K562 (cell line): ENCODE data around the gene CIART. TPM values are rescaled to one million over a fixed set of nuclear protein-coding genes. Genes with fewer than 3 reads are reported as not detected.
A peak's percentile ranks its signal among the peaks of the same experiment; 100 is the strongest.

ENCODE experiments used
- CREB3L1 ChIP-seq: fragments of 450-650 bp; IDR thresholded peaks from 2 replicates; pipeline ENCODE4 v1.6.1; 2014; ENCODE audit warnings: low read depth, mild to moderate bottlenecking, moderate library complexity, borderline replicate concordance
- GABPA ChIP-seq: fragments of 200-800 bp; sonication (Bioruptor generic); conservative IDR thresholded peaks from 2 replicates; pipeline ENCODE4 v1.6.1; 2016; ENCODE audit warnings: low read depth, missing genetic modification characterization, missing compliant biosample characterization
- GATAD2A ChIP-seq: fragments of 450-650 bp; IDR thresholded peaks from 2 replicates; pipeline ENCODE4 v1.6.1; 2017
- HNRNPLL ChIP-seq: fragments of 200-400 bp; formaldehyde crosslinking; IDR thresholded peaks from 2 replicates; pipeline ENCODE4 v1.6.1; 2017; ENCODE audit warnings: low read length, low read depth, mild to moderate bottlenecking; ENCODE audit not compliant: poor library complexity, severe bottlenecking
- JUND ChIP-seq, 2 experiments: IDR thresholded peaks; 2 replicates in 1 of 2; 3 replicates in 1 of 2; pipeline ENCODE4 v1.6.1; 2011; ENCODE audit warnings: borderline replicate concordance in 2 of 2, low read depth in 2 of 2, low read length in 2 of 2, improper control_type of control experiment in 1 of 2, missing biosample characterization in 1 of 2, missing genetic modification characterization in 1 of 2, missing genetic modification reagents in 1 of 2
- MCM3 ChIP-seq: fragments of 450-650 bp; IDR thresholded peaks from 2 replicates; pipeline ENCODE4 v1.6.1; 2016
- PHB2 ChIP-seq: fragments of 450-650 bp; IDR thresholded peaks from 2 replicates; pipeline ENCODE4 v1.6.1; 2017; ENCODE audit warnings: low read depth
- PHF20 ChIP-seq: fragments of 450-650 bp; IDR thresholded peaks from 2 replicates; pipeline ENCODE4 v1.6.1; 2018; ENCODE audit not compliant: partially characterized antibody
- PHTF2 ChIP-seq: fragments of 250-450 bp; sonication (Bioruptor Pico); IDR thresholded peaks from 2 replicates; pipeline ENCODE4 v1.5.0; 2021; ENCODE audit warnings: mild to moderate bottlenecking
- POLR2G ChIP-seq: fragments of 200-400 bp; formaldehyde crosslinking; IDR thresholded peaks from 2 replicates; pipeline ENCODE4 v1.6.1; 2017; ENCODE audit warnings: low read depth, mild to moderate bottlenecking, antibody characterized with exemption, low read length, moderate library complexity
- RBM25 ChIP-seq: fragments of 200-400 bp; formaldehyde crosslinking; IDR thresholded peaks from 2 replicates; pipeline ENCODE4 v1.6.1; 2018; ENCODE audit warnings: low read length, low read depth, moderate library complexity; ENCODE audit not compliant: severe bottlenecking
- SNIP1 ChIP-seq: fragments of 450-650 bp; IDR thresholded peaks from 2 replicates; pipeline ENCODE4 v1.7.1; 2017; ENCODE audit warnings: low read depth, mild to moderate bottlenecking
- TAF7 ChIP-seq: fragments of 450-650 bp; IDR thresholded peaks from 2 replicates; pipeline ENCODE4 v1.6.1; 2016; ENCODE audit warnings: missing genetic modification characterization, missing compliant biosample characterization
- XRCC5 ChIP-seq: fragments of 200-400 bp; formaldehyde crosslinking; IDR thresholded peaks from 2 replicates; pipeline ENCODE4 v1.6.1; 2017; ENCODE audit warnings: low read depth, mild to moderate bottlenecking, low read length
- ZNF23 ChIP-seq: fragments of 250-450 bp; sonication (Bioruptor Pico); IDR thresholded peaks from 2 replicates; pipeline ENCODE4 v1.4.0; 2020; ENCODE audit warnings: mild to moderate bottlenecking
- ZNF282 ChIP-seq: sonication (generic); formaldehyde crosslinking; IDR thresholded peaks from 2 replicates; pipeline ENCODE4 v1.8.1; 2023; ENCODE audit warnings: missing genetic modification reagents
- ZNF3 ChIP-seq: fragments of 250-450 bp; sonication (Bioruptor Pico); IDR thresholded peaks from 2 replicates; pipeline ENCODE4 v1.5.0; 2021; ENCODE audit warnings: mild to moderate bottlenecking, moderate library complexity
- ZNF316 ChIP-seq: fragments of 450-650 bp; IDR thresholded peaks from 2 replicates; pipeline ENCODE4 v1.6.1; 2016
- ZNF445 ChIP-seq: fragments of 250-450 bp; sonication (Bioruptor Pico); IDR thresholded peaks from 2 replicates; pipeline ENCODE4 v1.4.0; 2020; ENCODE audit warnings: low read depth, mild to moderate bottlenecking, moderate library complexity
- polyA plus RNA-seq, 8 experiments: library from polyadenylated mRNA; depleted of rRNA in 4 of 8; stranded (reverse) in 5 of 8; unstranded in 3 of 8; fragments of >200 nt; fragmentation: Nextera tagmentation in 2 of 8; fragmentation: Illumina TruSeq in 1 of 8; extraction: Ambion mirVana in 2 of 8; extraction: Trizol in 1 of 8; gene quantifications; 2 replicates each; pipeline versions ENCODE4 v1.2.1 to v1.2.3, GENCODE V29; 2011 to 2014; ENCODE audit warnings: inconsistent platforms in 1 of 8, missing spikeins in 1 of 8
- total RNA-seq, 7 experiments: library from RNA; depleted of rRNA in 6 of 7; stranded (reverse); fragments of >200 nt in 6 of 7; fragmentation: Illumina TruSeq in 2 of 7; extraction: Trizol in 2 of 7; gene quantifications; 2 replicates each; pipeline versions ENCODE4 v1.2.1 to v1.2.3, GENCODE V29; 2011 to 2021; ENCODE audit warnings: low replicate concordance in 1 of 7
- TF ChIP-seq, protein P1 (sequence below): fragments of 450-650 bp; IDR thresholded peaks from 2 replicates; pipeline ENCODE4 v1.6.1; 2017; ENCODE audit warnings: antibody characterized with exemption
- TF ChIP-seq, protein P2 (sequence below): fragments of 450-650 bp; formaldehyde crosslinking; IDR thresholded peaks from 2 replicates; pipeline ENCODE4 v1.4.0; 2020; ENCODE audit warnings: mild to moderate bottlenecking
- TF ChIP-seq, protein P3 (sequence below): fragments of 250-450 bp; sonication (Bioruptor Pico); IDR thresholded peaks from 2 replicates; pipeline ENCODE4 v1.5.0; 2022; ENCODE audit warnings: mild to moderate bottlenecking

The CIART gene
- total and polyA plus RNA-seq, 9 of the 15 experiments (the other 6 are each of a cell fraction or from before 2014, with no cell fraction given), result 0.07 to 0.35 (median 0.19) TPM; not detected in 2

DNA sequence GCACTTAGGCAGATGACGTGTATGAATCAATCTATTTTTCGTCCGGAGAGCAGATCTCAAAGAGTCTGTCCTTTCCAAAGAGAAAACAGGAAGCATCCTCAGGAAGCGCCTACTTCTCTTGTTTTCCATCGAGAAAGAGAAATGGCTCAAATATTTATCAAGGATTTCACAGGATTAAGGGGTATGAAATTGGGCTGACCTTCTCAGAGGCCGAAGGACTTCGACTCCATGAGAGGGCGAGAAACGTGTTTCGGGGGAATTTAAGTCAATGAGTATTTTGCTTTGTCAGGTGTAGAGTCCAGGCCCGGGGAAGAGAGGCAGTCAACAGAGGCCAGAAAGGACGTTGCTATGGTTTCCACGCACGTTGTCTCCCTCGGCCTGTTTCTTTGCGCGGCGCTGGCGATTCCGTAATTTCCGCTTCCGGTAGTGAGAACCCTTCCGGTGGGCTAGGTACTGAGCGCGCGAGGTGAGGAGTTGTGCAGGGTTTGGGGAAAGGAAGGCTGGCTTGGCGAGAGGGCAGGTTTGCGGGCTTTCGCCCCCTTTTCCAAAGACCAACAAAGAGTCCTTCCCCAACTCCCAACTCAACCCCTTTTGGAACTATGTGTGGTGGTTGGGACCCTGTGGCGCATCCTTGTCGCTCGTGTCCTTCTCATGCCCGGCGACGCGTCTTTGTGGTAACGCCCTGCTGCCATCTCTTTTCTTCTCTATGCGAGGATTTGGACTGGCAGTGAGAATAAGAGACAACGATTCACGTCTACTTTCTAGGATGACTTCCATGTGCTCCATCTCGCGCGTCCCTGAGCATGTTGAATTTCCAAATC, 11.3 kb downstream of the CIART start, which contains the start of gene MRPS21 (continued):
- TF ChIP-seq JUND (IDR thresholded peaks at IDR 0.05; ENCODE audit: borderline replicate concordance, low read depth, low read length) (peak; percentile 69), JUND (tag; IDR thresholded peaks at IDR 0.05; ENCODE audit: borderline replicate concordance, low read depth, low read length) (no peak; the same call in 1 of the 3 replicates), TAF7 (tag) (no peak; the same call in 1 of the 2 replicates), PHB2 (no peak), POLR2G (peak; percentile 86), CREB3L1 (peak; percentile 42; the same call in 1 of the 2 replicates), HNRNPLL (peak; percentile 95), ZNF23 (CRISPR knock-in tag) (no peak), PHTF2 (no peak), XRCC5 (no peak), PHF20 (peak; percentile 93), ZNF282 (CRISPR knock-in tag) (no peak), ZNF445 (CRISPR knock-in tag) (no peak), SNIP1 (no peak), MCM3 (no peak), ZNF3 (CRISPR knock-in tag) (no peak), GABPA (tag) (peak; percentile 99), GATAD2A (no peak), RBM25 (no peak), ZNF316 (peak; percentile 92)
- TF ChIP-seq, protein P1, sequence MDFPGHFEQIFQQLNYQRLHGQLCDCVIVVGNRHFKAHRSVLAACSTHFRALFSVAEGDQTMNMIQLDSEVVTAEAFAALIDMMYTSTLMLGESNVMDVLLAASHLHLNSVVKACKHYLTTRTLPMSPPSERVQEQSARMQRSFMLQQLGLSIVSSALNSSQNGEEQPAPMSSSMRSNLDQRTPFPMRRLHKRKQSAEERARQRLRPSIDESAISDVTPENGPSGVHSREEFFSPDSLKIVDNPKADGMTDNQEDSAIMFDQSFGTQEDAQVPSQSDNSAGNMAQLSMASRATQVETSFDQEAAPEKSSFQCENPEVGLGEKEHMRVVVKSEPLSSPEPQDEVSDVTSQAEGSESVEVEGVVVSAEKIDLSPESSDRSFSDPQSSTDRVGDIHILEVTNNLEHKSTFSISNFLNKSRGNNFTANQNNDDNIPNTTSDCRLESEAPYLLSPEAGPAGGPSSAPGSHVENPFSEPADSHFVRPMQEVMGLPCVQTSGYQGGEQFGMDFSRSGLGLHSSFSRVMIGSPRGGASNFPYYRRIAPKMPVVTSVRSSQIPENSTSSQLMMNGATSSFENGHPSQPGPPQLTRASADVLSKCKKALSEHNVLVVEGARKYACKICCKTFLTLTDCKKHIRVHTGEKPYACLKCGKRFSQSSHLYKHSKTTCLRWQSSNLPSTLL, result no peak
- TF ChIP-seq, protein P2, sequence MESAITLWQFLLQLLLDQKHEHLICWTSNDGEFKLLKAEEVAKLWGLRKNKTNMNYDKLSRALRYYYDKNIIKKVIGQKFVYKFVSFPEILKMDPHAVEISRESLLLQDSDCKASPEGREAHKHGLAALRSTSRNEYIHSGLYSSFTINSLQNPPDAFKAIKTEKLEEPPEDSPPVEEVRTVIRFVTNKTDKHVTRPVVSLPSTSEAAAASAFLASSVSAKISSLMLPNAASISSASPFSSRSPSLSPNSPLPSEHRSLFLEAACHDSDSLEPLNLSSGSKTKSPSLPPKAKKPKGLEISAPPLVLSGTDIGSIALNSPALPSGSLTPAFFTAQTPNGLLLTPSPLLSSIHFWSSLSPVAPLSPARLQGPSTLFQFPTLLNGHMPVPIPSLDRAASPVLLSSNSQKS (CRISPR knock-in tag), result no peak
- TF ChIP-seq, protein P3, sequence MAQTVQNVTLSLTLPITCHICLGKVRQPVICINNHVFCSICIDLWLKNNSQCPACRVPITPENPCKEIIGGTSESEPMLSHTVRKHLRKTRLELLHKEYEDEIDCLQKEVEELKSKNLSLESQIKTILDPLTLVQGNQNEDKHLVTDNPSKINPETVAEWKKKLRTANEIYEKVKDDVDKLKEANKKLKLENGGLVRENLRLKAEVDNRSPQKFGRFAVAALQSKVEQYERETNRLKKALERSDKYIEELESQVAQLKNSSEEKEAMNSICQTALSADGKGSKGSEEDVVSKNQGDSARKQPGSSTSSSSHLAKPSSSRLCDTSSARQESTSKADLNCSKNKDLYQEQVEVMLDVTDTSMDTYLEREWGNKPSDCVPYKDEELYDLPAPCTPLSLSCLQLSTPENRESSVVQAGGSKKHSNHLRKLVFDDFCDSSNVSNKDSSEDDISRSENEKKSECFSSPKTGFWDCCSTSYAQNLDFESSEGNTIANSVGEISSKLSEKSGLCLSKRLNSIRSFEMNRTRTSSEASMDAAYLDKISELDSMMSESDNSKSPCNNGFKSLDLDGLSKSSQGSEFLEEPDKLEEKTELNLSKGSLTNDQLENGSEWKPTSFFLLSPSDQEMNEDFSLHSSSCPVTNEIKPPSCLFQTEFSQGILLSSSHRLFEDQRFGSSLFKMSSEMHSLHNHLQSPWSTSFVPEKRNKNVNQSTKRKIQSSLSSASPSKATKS, result no peak
